PC-3 (cell line): ENCODE results near the gene KDM4B.

ENCODE experiments used
- CTCF ChIP-seq: fragments of 300-600 bp; sonication (generic); conservative IDR thresholded peaks from 2 replicates; pipeline ENCODE4 v1.5.1; 2017; ENCODE audit warnings: antibody characterized with exemption, low read depth, mild to moderate bottlenecking, low read length
- EZH2 ChIP-seq: fragments of 300-600 bp; sonication (generic); IDR thresholded peaks from one replicate; pipeline ENCODE4 v1.6.1; 2017; ENCODE audit warnings: antibody characterized with exemption, mild to moderate bottlenecking, low read length; ENCODE audit not compliant: unreplicated experiment
- EZH2phosphoT487 ChIP-seq: fragments of 300-600 bp; sonication (generic); IDR thresholded peaks from 2 replicates; pipeline ENCODE4 v1.6.1; 2018; ENCODE audit warnings: mild to moderate bottlenecking, antibody characterized with exemption, low read length, borderline replicate concordance

DNA sequence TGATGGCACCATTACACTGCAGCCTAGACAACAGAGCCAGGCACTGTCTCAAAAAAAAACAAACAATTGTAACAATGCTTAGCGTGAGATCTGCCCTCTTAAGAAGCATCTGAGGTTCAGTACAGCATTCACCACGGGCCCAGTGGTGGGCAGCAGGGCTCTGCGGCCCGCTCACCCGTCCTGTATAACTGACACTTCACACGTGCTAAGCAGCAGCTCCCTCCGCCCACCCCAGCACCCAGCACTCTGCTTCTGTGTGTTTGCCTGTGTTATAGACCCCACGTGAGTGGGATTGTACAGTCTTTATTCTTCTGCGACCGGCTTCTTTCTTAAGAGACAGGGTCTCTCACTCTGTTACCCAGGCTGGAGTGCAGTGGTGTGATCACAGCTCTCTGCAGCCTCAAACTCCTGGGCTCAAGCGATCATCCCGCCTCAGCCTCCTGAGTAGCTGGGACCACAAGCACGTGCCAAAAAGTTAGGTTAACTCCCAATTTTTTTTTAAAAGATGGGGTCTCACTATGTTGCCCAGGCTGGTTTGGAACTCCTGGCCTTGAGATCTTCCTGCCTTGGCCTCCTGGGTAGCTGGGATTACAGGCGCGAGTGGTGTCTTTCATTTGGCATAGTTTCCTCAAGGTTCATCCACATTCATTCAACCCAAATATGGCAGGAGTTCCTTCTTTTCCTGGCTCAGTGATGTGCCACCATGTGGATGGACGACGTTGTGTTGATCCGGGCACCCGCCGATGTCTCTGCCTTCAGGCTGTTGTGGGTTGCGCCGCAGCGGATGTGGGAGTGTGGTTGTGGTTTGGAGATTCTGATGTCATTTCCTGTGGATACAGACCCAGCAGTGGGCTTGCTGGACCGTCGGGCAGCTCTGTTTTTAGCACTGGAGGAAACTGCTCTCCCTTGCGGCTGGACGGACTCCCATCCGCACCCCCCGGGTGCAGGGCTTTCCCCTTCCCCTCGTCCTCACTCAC, 170.0 kb downstream of the KDM4B start:
- TF ChIP-seq CTCF = no peak
- no peak for TF ChIP-seq EZH2
- TF ChIP-seq EZH2phosphoT487 = no peak
